Umbilical cord (tissue), 2 donors: ENCODE data around the gene GP1BA. TPM values are rescaled to one million over a fixed set of nuclear protein-coding genes. Genes with fewer than 3 reads are reported as not detected.

ENCODE experiments used
- DNase-seq: peaks from one replicate; pipeline ENCODE4 v3.0.0-alpha.2; 2015; ENCODE audit warnings: low spot score
- total RNA-seq: library from RNA; depleted of rRNA; stranded (reverse); fragments of >200 nt; gene quantifications from one replicate; pipeline ENCODE4 v1.2.3, GENCODE V29; 2014; ENCODE audit warnings: low replicate concordance; ENCODE audit not compliant: insufficient read depth

The GP1BA gene
- total RNA-seq, 1 donor from 2014 or later, result 0.72 TPM

DNA sequence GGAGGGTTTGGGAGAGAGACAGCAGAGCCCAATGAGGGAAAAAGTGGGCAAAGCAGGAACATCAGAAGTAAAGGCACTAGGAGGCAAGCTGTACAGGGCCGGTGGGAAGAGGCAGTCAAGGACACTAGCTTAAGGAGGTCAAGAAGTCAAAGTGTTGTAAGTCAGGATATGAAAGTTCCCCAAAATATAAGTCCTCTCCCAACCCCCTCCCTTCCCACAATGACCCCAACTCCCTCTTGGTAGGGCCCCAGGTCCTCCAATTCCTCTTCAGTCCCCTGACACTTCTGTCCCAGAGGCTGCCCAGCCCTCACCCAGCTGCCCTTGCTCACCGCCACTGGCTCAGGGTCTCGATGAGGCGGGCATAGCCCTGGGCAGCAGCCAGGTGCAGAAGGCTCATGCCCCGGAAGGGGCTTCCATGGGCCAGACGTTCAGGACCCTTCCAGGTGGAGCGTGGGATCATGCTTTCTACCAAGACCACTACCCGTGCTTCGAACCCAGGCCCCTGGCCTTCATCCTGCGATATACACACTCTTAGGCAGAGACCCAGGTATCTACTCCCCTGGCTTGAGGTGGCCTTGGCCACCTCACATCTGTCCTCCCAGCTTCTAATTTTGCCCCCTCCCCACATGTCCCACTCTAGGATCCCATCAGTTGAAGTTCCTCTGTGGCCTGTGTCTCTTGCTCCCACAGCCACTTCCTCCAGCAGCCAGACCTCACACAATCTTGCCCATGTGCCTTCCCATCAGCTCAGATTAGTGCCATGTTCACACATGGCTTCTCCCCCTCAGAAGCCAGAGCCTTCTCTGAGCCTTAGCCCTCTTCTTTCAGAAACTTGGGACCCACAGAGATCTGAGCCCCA is 41.4 kb downstream of the GP1BA start:
- DNase-seq, result no peak

- DNase-seq, result no peak
Observed at GRCh38 chr17:4974115-4974670, 42.1 kb downstream of the GP1BA start.

DNA sequence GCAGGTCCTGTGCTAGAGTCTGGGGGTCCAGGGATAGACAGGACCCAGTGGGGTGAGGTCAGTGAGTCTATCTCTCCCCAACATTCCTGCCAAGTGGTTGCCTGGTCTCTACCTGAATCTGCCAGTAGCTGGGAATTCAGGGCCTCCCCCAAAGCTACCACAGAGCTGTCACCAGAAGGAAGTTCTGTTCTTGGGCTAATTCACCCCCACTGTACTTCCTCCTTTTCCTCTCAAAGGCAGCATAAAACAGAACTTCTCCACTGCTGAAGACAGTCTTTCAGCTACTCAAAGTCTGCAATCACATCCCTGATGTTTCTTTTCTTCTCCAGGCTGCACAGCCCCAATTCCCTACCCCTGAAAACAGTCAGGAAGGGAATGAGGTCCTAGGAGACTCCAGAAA is 46.6 kb downstream of the GP1BA start:
- no peak for DNase-seq

GRCh38 chr17:4980644-4981216 is 48.7 kb downstream of the GP1BA start:
- peak; percentile 62 for DNase-seq

DNA sequence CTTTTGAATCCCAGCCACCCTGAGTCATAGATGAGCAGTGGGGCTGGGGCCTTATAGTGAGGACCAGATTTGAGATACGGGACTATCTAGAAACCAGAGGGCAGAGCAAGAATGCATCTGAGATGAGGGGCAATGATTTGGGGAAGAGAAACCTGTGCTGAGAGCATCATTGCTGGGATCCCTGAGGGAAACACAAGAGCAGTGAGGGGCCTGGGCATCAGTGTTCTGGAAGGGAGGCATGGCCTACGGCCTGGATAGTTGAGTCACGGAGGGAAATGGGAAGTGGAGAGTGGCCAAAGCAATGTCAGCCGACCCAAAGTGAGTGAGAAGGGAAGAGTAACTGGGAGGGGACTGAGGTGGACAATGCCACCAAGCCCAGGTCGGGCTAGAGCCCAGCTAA is 50.2 kb downstream of the GP1BA start:
- DNase-seq, result no peak

Other genes with a start within 250 kb of the GP1BA start
- 16.1 TPM for gene PELP1, start 228.1 kb upstream of the GP1BA start, total RNA-seq
- 3.1 TPM for gene ARRB2, start 221.6 kb upstream of the GP1BA start, total RNA-seq
- gene MED11, start 200.8 kb upstream of the GP1BA start, total RNA-seq, result 5.3 TPM
- not detected for gene ZMYND15, start 192.4 kb upstream of the GP1BA start, total RNA-seq
- gene CXCL16, start 192.3 kb upstream of the GP1BA start, total RNA-seq, result 2.4 TPM
- not detected for gene TM4SF5, start 160.4 kb upstream of the GP1BA start, total RNA-seq
- gene VMO1, start 145.9 kb upstream of the GP1BA start, total RNA-seq, result not detected
- not detected for gene GLTPD2, start 143.3 kb upstream of the GP1BA start, total RNA-seq
- 32.7 TPM for gene PSMB6, start 136.1 kb upstream of the GP1BA start, total RNA-seq
- gene PLD2, start 125.1 kb upstream of the GP1BA start, total RNA-seq, result 16.6 TPM
- 10.1 TPM for gene MINK1, start 98.9 kb upstream of the GP1BA start, total RNA-seq
- 11.3 TPM for gene C17orf107, start 32.7 kb upstream of the GP1BA start, total RNA-seq
- gene CHRNE, start 29.2 kb upstream of the GP1BA start, total RNA-seq, result not detected
- gene SLC25A11, start 7.8 kb downstream of the GP1BA start, total RNA-seq, result 28.9 TPM
- gene RNF167, start 8.0 kb downstream of the GP1BA start, total RNA-seq, result 10.8 TPM
- 339 TPM for gene PFN1, start 16.3 kb downstream of the GP1BA start, total RNA-seq
- gene ENO3, start 18.8 kb downstream of the GP1BA start, total RNA-seq, result 12.0 TPM
- gene SPAG7, start 35.5 kb downstream of the GP1BA start, total RNA-seq, result 40.2 TPM
- 1.7 TPM for gene CAMTA2, start 55.4 kb downstream of the GP1BA start, total RNA-seq
- 2.9 TPM for gene INCA1, start 65.2 kb downstream of the GP1BA start, total RNA-seq
- gene KIF1C, start 65.7 kb downstream of the GP1BA start, total RNA-seq, result 35.6 TPM
- gene SLC52A1, start 103.1 kb downstream of the GP1BA start, total RNA-seq, result 1.4 TPM
- gene ZFP3, start 146.2 kb downstream of the GP1BA start, total RNA-seq, result 7.0 TPM
- gene ZNF232, start 179.6 kb downstream of the GP1BA start, total RNA-seq, result 4.1 TPM
- gene USP6, start 183.8 kb downstream of the GP1BA start, total RNA-seq, result 1.9 TPM